Activated naive CD4-positive, alpha-beta T cell treated with anti-CD3 and anti-CD28 coated beads for 36 hours (primary cell): Measurements from ENCODE around the gene WDR35. TPM values are rescaled to one million over a fixed set of nuclear protein-coding genes. Genes with fewer than 3 reads are reported as not detected.
"Not testable (repeated sequence)": the region's sequence is repeated elsewhere in the genome, so short reads cannot be mapped to it uniquely, and the experiment has no call there.

Experiments
- CTCF ChIA-PET: fragments of 350-600 bp; sonication (Branson Sonifier 250); formaldehyde crosslinking; loops from one replicate; lab custom pipeline; 2021; ENCODE audit warnings: antibody characterized with exemption; lab: Charles Lee
- DNase-seq: peaks from one replicate; pipeline ENCODE4 v3.0.0-alpha.2; 2020
- H3K27ac Mint-ChIP-seq: one replicate; pipeline ENCODE4 v1.8.0; 2021; ENCODE audit warnings: mild to moderate bottlenecking, mixed read lengths
- H3K27me3 Mint-ChIP-seq: one replicate; pipeline ENCODE4 v1.8.0; 2021; ENCODE audit warnings: low read depth, mixed read lengths
- H3K36me3 Mint-ChIP-seq: one replicate; pipeline ENCODE4 v1.8.0; 2021; ENCODE audit warnings: low read depth, mixed read lengths
- H3K4me1 Mint-ChIP-seq: one replicate; pipeline ENCODE4 v1.8.0; 2021; ENCODE audit warnings: low read depth, mixed read lengths
- H3K4me3 Mint-ChIP-seq: one replicate; pipeline ENCODE4 v1.8.0; 2021; ENCODE audit warnings: mild to moderate bottlenecking, moderate library complexity, mixed read lengths
- H3K9me3 Mint-ChIP-seq: one replicate; pipeline ENCODE4 v1.8.0; 2021; ENCODE audit warnings: mixed read lengths
- intact Hi-C: fragments of 100-400 bp; cut with micrococcal nuclease; formaldehyde crosslinking; loops from one replicate; pipeline ENCODE4 v1.15.1; 2023
- total RNA-seq, 2 experiments: library from RNA; stranded (reverse); gene quantifications; one replicate each; pipeline ENCODE4 v1.2.3, GENCODE V29; 2021

WDR35 gene
- total RNA-seq, 2 experiments from 2014 or later: 4.3 to 4.4 TPM

GRCh38 chr2:19932928-19933327, 57.0 kb downstream of the WDR35 start:
- no peaks in the 10 kb centered on the region for H3K4me1 Mint-ChIP-seq
- CTCF ChIA-PET: interaction anchor here (1.1 kb wide), 1 partner anchor 10 kb away, joined by 4 read pairs; no protein-coding TSS in a partner anchor

GRCh38 chr2:19929226-19929625, 60.7 kb downstream of the WDR35 start:
- CTCF ChIA-PET: no interaction called here
- intact Hi-C loops: no loop called here
- peaks cover 58% of the 10 kb centered on the region for H3K36me3 Mint-ChIP-seq
- no peak for DNase-seq
- H3K27me3 Mint-ChIP-seq: no peaks in the 10 kb centered on the region
- H3K9me3 Mint-ChIP-seq: peaks cover 22% of the 10 kb centered on the region
- H3K4me1 Mint-ChIP-seq: no peaks in the 10 kb centered on the region
- H3K4me3 Mint-ChIP-seq: no peak overlapping the region
- H3K27ac Mint-ChIP-seq: no peak overlapping the region

More at GRCh38 chr2:19932928-19933327, 57.0 kb downstream of the WDR35 start:
- no peak for DNase-seq
- no peak overlapping the region for H3K4me3 Mint-ChIP-seq
- H3K36me3 Mint-ChIP-seq: peaks cover 41% of the 10 kb centered on the region
- H3K9me3 Mint-ChIP-seq: peaks cover 8% of the 10 kb centered on the region
- H3K27me3 Mint-ChIP-seq: no peaks in the 10 kb centered on the region
- H3K27ac Mint-ChIP-seq: no peak overlapping the region
- intact Hi-C loops: no loop called here

- not testable (repeated sequence) for H3K27ac Mint-ChIP-seq
- H3K9me3 Mint-ChIP-seq: peaks cover 22% of the 10 kb centered on the region
Observed at GRCh38 chr2:19927816-19928215, 62.1 kb downstream of the WDR35 start.

GRCh38 chr2:19924526-19924925, 65.4 kb downstream of the WDR35 start:
- Mint-ChIP-seq H3K9me3 (peaks cover 19% of the 10 kb centered on the region), H3K36me3 (peaks cover 64% of the 10 kb centered on the region)
- H3K27ac Mint-ChIP-seq, H3K4me3 Mint-ChIP-seq, intact Hi-C loops, H3K4me1 Mint-ChIP-seq, DNase-seq, CTCF ChIA-PET, H3K27me3 Mint-ChIP-seq: not testable (repeated sequence)

More at GRCh38 chr2:19927816-19928215, 62.1 kb downstream of the WDR35 start:
- H3K4me3 Mint-ChIP-seq, H3K4me1 Mint-ChIP-seq, DNase-seq, H3K27me3 Mint-ChIP-seq, intact Hi-C loops: not testable (repeated sequence)
- peaks cover 63% of the 10 kb centered on the region for H3K36me3 Mint-ChIP-seq
- CTCF ChIA-PET: interaction anchor here (0.5 kb wide), 1 partner anchor 39 kb away, joined by 4 read pairs; no protein-coding TSS in a partner anchor

- CTCF ChIA-PET, DNase-seq, H3K27ac Mint-ChIP-seq, H3K4me3 Mint-ChIP-seq, H3K4me1 Mint-ChIP-seq, intact Hi-C loops, H3K9me3 Mint-ChIP-seq, H3K27me3 Mint-ChIP-seq: not testable (repeated sequence)
- peaks cover 60% of the 10 kb centered on the region for H3K36me3 Mint-ChIP-seq
Observed at GRCh38 chr2:19922188-19922587, 67.7 kb downstream of the WDR35 start.

GRCh38 chr2:19916385-19916950, 73.4 kb downstream of the WDR35 start:
- Mint-ChIP-seq H3K36me3 (peaks cover 35% of the 10 kb centered on the region), H3K4me3 (no peak overlapping the region), H3K27ac (no peak overlapping the region), H3K4me1 (no peaks in the 10 kb centered on the region), H3K27me3 (no peaks in the 10 kb centered on the region), H3K9me3 (no peaks in the 10 kb centered on the region)
- CTCF ChIA-PET: interaction anchor here (0.9 kb wide), 1 partner anchor 14 kb away, joined by 3 read pairs; no protein-coding TSS in a partner anchor
- no peak for DNase-seq
- intact Hi-C loops: no loop called here

- H3K4me1 Mint-ChIP-seq: no peaks in the 10 kb centered on the region
- CTCF ChIA-PET: no interaction called here
- H3K36me3 Mint-ChIP-seq: peaks cover 28% of the 10 kb centered on the region
- no peaks in the 10 kb centered on the region for H3K9me3 Mint-ChIP-seq
- H3K27me3 Mint-ChIP-seq: no peaks in the 10 kb centered on the region
- no peak for DNase-seq
- intact Hi-C loops: no loop called here
- H3K4me3 Mint-ChIP-seq: no peak overlapping the region
- H3K27ac Mint-ChIP-seq: no peak overlapping the region
Observed at GRCh38 chr2:19914266-19914975, 75.5 kb downstream of the WDR35 start.

GRCh38 chr2:19911808-19912509, 77.9 kb downstream of the WDR35 start:
- H3K4me1 Mint-ChIP-seq: no peaks in the 10 kb centered on the region
- no peak overlapping the region for H3K27ac Mint-ChIP-seq
- H3K4me3 Mint-ChIP-seq: no peak overlapping the region
- H3K9me3 Mint-ChIP-seq: no peaks in the 10 kb centered on the region
- DNase-seq: no peak
- no peaks in the 10 kb centered on the region for H3K27me3 Mint-ChIP-seq
- intact Hi-C loops: no loop called here
- H3K36me3 Mint-ChIP-seq: peaks cover 14% of the 10 kb centered on the region
- CTCF ChIA-PET: no interaction called here

- H3K4me3 Mint-ChIP-seq: peak overlapping the region; percentile 81
- intact Hi-C loops: loop anchor here (1.0 to 5.0 kb wide), 3 partner anchors 8 to 545 kb away; partner anchors contain the start of gene RHOB
- peaks cover 3% of the 10 kb centered on the region for H3K9me3 Mint-ChIP-seq
- peaks cover 1% of the 10 kb centered on the region for H3K36me3 Mint-ChIP-seq
- H3K27ac Mint-ChIP-seq: peak overlapping the region; percentile 99
- CTCF ChIA-PET: interaction anchor here (0.7 kb wide), 1 partner anchor 13 kb away, joined by 3 read pairs; no protein-coding TSS in a partner anchor
- DNase-seq: no peak
- peaks cover 42% of the 10 kb centered on the region for H3K4me1 Mint-ChIP-seq
- peaks cover 10% of the 10 kb centered on the region for H3K27me3 Mint-ChIP-seq
Observed at GRCh38 chr2:19902216-19902740, 87.6 kb downstream of the WDR35 start.

GRCh38 chr2:19901442-19902215, 88.3 kb downstream of the WDR35 start, which contains the start of gene TTC32:
Gene TTC32 (minus strand): TSS chr2:19901983. CDS start chr2:19901854, 129 bp downstream.
- H3K27me3 Mint-ChIP-seq: peaks cover 10% of the 10 kb centered on the region
- DNase-seq: peak; percentile 96
- peak within 1 kb of the TSS; percentile 99 for H3K27ac Mint-ChIP-seq
- CTCF ChIA-PET: no interaction called here
- H3K4me1 Mint-ChIP-seq: peaks cover 42% of the 10 kb centered on the region
- peaks cover 1% of the 10 kb centered on the region for H3K36me3 Mint-ChIP-seq
- H3K4me3 Mint-ChIP-seq: peak within 1 kb of the TSS; percentile 81
- H3K9me3 Mint-ChIP-seq: peaks cover 3% of the 10 kb centered on the region
- intact Hi-C loops: loop anchor here (1.0 to 5.0 kb wide), 11 partner anchors 7 to 1341 kb away; partner anchors contain the start of genes HS1BP3, LAPTM4A, RDH14 and RHOB

GRCh38 chr2:19900931-19901441, 88.9 kb downstream of the WDR35 start:
- Mint-ChIP-seq H3K9me3 (peaks cover 3% of the 10 kb centered on the region), H3K4me3 (peak overlapping the region; percentile 81), H3K27me3 (peaks cover 9% of the 10 kb centered on the region), H3K27ac (peak overlapping the region; percentile 99), H3K36me3 (peaks cover 1% of the 10 kb centered on the region), H3K4me1 (peaks cover 45% of the 10 kb centered on the region)
- intact Hi-C loops: loop anchor here (1.0 to 5.0 kb wide), 9 partner anchors 32 to 1341 kb away; partner anchors contain the start of genes HS1BP3, LAPTM4A, RDH14 and WDR35
- CTCF ChIA-PET: no interaction called here
- DNase-seq: no peak
